Liver (tissue), 9 donors: ENCODE results near the gene HOXB9. TPM values are rescaled to one million over a fixed set of nuclear protein-coding genes. Genes with fewer than 3 reads are reported as not detected.

Source experiments
- DNase-seq: peaks from one replicate; pipeline ENCODE4 v3.0.0-alpha.2; 2017; ENCODE audit warnings: low spot score
- H3K27ac ChIP-seq, 2 donors: one replicate each; pipeline ENCODE4 v1.7.0; 2013; ENCODE audit warnings: inconsistent platforms in 2 of 2, low read length in 2 of 2, control low read depth in 1 of 2, low read depth in 1 of 2, mild to moderate bottlenecking in 1 of 2
- H3K27me3 ChIP-seq, 4 donors: one replicate each; pipeline versions ENCODE4 v1.6.1 to v1.7.0; 2013; ENCODE audit warnings: low read length in 3 of 4, inconsistent platforms in 1 of 4, mild to moderate bottlenecking in 1 of 4, moderate library complexity in 1 of 4; ENCODE audit not compliant: control insufficient read depth in 4 of 4, insufficient read depth in 4 of 4
- H3K36me3 ChIP-seq, 4 donors: one replicate each; pipeline versions ENCODE4 v1.6.1 to v1.7.0; 2013; ENCODE audit warnings: low read length in 3 of 4, mild to moderate bottlenecking in 3 of 4, low read depth in 1 of 4, moderate library complexity in 1 of 4; ENCODE audit not compliant: control insufficient read depth in 4 of 4, insufficient read depth in 3 of 4
- H3K4me1 ChIP-seq, 4 donors: one replicate each; pipeline versions ENCODE4 v1.6.1 to v1.7.0; 2013; ENCODE audit warnings: low read length in 3 of 4, mild to moderate bottlenecking in 3 of 4, moderate library complexity in 1 of 4; ENCODE audit not compliant: control insufficient read depth in 4 of 4, insufficient read depth in 4 of 4
- H3K4me3 ChIP-seq, 3 donors: one replicate each; pipeline versions ENCODE4 v1.6.1 to v1.7.0; 2013; ENCODE audit warnings: low read length in 3 of 3, control low read depth in 1 of 3, low read depth in 1 of 3, mild to moderate bottlenecking in 1 of 3
- H3K9ac ChIP-seq, 2 donors: one replicate each; pipeline ENCODE4 v1.7.0; 2013; ENCODE audit warnings: low read length in 2 of 2, mild to moderate bottlenecking in 2 of 2, moderate library complexity in 2 of 2, control low read depth in 1 of 2, low read depth in 1 of 2
- H3K9me3 ChIP-seq, 4 donors: one replicate each; pipeline versions ENCODE4 v1.6.1 to v1.7.0; 2013; ENCODE audit warnings: low read length in 3 of 4; ENCODE audit not compliant: control insufficient read depth in 4 of 4
- EGR1 ChIP-seq, 2 donors: IDR thresholded peaks; 2 replicates each; pipeline ENCODE4 v1.6.1; 2016 to 2018; ENCODE audit warnings: antibody characterized with exemption in 2 of 2, low read depth in 2 of 2
- FOXA1 ChIP-seq: IDR thresholded peaks from 2 replicates; pipeline ENCODE4 v1.6.1; 2016; ENCODE audit warnings: antibody characterized with exemption
- FOXA2 ChIP-seq: IDR thresholded peaks from 2 replicates; pipeline ENCODE4 v1.6.1; 2016; ENCODE audit warnings: antibody characterized with exemption
- HNF4A ChIP-seq, 2 donors: conservative IDR thresholded peaks; 2 replicates each; pipeline ENCODE4 v1.6.1; 2016; ENCODE audit warnings: antibody characterized with exemption in 2 of 2, mild to moderate bottlenecking in 2 of 2
- HNF4G ChIP-seq: IDR thresholded peaks from 2 replicates; pipeline ENCODE4 v1.6.1; 2016; ENCODE audit warnings: antibody characterized with exemption
- JUND ChIP-seq, 2 donors: IDR thresholded peaks; 2 replicates each; pipeline ENCODE4 v1.6.1; 2016; ENCODE audit warnings: antibody characterized with exemption in 2 of 2
- NR2F2 ChIP-seq: IDR thresholded peaks from 2 replicates; pipeline ENCODE4 v1.6.1; 2016; ENCODE audit warnings: antibody characterized with exemption
- RAD21 ChIP-seq, 2 donors: IDR thresholded peaks; 2 replicates each; pipeline ENCODE4 v1.6.1; 2016; ENCODE audit warnings: antibody characterized with exemption in 2 of 2, mild to moderate bottlenecking in 2 of 2
- RXRA ChIP-seq, 2 donors: IDR thresholded peaks; 2 replicates each; pipeline ENCODE4 v1.6.1; 2017 to 2018; ENCODE audit warnings: antibody characterized with exemption in 2 of 2, mild to moderate bottlenecking in 1 of 2
- SP1 ChIP-seq: IDR thresholded peaks from 2 replicates; pipeline ENCODE4 v1.6.1; 2018; ENCODE audit warnings: antibody characterized with exemption, mild to moderate bottlenecking
- TAF1 ChIP-seq: conservative IDR thresholded peaks from 2 replicates; pipeline ENCODE4 v1.6.1; 2016; ENCODE audit warnings: antibody characterized with exemption, mild to moderate bottlenecking
- YY1 ChIP-seq: IDR thresholded peaks from 2 replicates; pipeline ENCODE4 v1.6.1; 2016; ENCODE audit warnings: antibody characterized with exemption, mild to moderate bottlenecking
- WGBS: extraction: QIAGEN DNeasy Blood & Tissue Kit; methylation state at CpG from one replicate; pipeline ENCODE4 v1.1.7; 2013; 5-methylcytosine and 5-hydroxymethylcytosine counted together
- polyA plus RNA-seq, 2 donors: library from polyadenylated mRNA; stranded (reverse) in 1 of 2; unstranded in 1 of 2; fragments of 200-250 nt in 1 of 2; fragments of >200 nt in 1 of 2; fragmentation: Nextera tagmentation in 1 of 2; extraction: Ambion mirVana in 1 of 2; gene quantifications; one replicate each; pipeline versions ENCODE4 v1.2.1 to v1.2.3, GENCODE V29; 2013 to 2015
- total RNA-seq, 2 donors: library from RNA; depleted of rRNA; stranded (reverse); fragments of >200 nt; gene quantifications; one replicate each; pipeline ENCODE4 v1.2.3, GENCODE V29; 2014
- TF ChIP-seq, protein P1 (sequence below): IDR thresholded peaks from 2 replicates; pipeline ENCODE4 v1.6.1; 2016; ENCODE audit warnings: antibody characterized with exemption
- TF ChIP-seq, protein P2 (sequence below): IDR thresholded peaks from 2 replicates; pipeline ENCODE4 v1.6.1; 2016; ENCODE audit warnings: antibody characterized with exemption
- TF ChIP-seq, protein P3 (sequence below): fragments of 150-350 bp; IDR thresholded peaks from 2 replicates; pipeline ENCODE4 v1.5.1; 2017; ENCODE audit warnings: improper control_type of control experiment, low read depth, low read length; ENCODE audit not compliant: missing input control
- TF ChIP-seq, protein P4 (sequence below): IDR thresholded peaks from 2 replicates; pipeline ENCODE4 v1.6.1; 2016; ENCODE audit warnings: antibody characterized with exemption, mild to moderate bottlenecking
- TF ChIP-seq, protein P5 (sequence below): IDR thresholded peaks from 2 replicates; pipeline ENCODE4 v1.6.1; 2016; ENCODE audit warnings: antibody characterized with exemption
- donor health status: healthy.
- donor health status: healthy.
- donor health status: healthy.
- donor health status: healthy.
- donor health status: healthy.

Gene HOXB9
- total and polyA plus RNA-seq, 4 donors = not detected

DNA sequence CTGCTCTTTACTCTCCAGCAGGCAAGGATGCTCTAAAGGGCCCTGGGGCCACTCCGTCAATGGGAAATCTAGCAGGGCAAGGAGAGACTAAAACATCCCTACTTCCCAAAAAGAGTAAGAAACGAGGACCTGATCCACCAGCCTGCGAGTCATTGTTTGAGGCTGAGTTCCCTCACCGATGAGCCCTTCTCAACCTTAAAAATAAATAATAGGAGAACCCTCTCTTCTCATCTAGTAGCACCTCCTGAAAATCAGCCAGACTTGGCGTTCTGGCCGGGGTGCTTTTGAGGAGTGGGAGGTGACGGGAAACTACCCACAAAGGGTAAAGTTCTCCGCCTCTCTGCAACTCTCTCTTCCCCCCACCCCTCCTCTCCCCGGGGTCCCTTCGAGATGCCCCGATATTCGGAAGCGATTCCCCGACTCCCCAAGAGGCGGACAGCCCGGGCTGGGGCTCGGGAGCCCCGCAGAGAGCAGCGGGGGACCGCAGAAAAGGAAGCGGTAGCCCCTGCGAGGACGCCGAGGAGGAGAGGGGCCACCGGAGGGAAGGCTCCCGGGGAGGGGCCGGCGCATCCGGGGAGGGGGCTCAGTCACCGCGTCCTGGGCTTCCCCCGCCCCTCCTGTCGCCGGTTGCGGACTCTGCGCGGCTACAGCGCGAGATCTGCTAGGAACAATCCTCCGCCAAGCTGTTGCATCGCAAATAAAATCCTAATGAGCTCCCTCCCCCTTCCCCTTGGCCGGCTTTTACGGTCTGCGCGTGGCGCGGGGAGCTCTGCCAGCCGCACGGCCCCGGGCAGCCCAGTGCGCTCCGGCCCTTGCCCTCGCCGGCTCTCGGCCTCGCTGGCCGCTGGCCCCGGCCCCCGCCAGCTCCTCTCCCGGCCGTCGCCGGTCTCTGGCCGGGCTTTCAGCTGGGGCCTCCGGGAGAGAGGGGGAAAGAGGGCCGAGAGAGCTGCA, 1.3 kb downstream of the HOXB9 start (continued):
- TF ChIP-seq, protein P1, sequence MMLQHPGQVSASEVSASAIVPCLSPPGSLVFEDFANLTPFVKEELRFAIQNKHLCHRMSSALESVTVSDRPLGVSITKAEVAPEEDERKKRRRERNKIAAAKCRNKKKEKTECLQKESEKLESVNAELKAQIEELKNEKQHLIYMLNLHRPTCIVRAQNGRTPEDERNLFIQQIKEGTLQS = no peak
- TF ChIP-seq, protein P2, sequence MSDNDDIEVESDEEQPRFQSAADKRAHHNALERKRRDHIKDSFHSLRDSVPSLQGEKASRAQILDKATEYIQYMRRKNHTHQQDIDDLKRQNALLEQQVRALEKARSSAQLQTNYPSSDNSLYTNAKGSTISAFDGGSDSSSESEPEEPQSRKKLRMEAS = no peak

DNA sequence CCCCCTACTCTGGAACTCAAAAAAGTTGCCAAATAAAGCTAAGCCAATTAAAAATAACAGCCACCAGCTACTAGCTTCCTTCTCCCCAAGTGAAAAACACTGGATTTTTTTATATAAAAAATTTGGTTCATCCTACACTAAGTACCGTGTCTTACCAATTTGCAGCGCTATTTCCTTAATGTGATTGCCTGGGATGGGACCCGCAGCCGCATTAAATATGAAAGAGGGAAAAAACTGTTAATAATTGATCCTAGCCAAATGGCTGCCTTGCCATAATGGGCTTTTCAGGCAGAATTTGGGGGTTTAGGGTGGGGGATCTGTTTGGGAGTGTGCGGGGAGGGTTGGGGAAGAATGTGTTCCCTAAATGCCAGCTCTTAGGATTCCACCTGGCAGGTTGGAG, 2.0 kb downstream of the HOXB9 start:
- H3K4me3 ChIP-seq = no peak overlapping the region
- TF ChIP-seq, protein P3, sequence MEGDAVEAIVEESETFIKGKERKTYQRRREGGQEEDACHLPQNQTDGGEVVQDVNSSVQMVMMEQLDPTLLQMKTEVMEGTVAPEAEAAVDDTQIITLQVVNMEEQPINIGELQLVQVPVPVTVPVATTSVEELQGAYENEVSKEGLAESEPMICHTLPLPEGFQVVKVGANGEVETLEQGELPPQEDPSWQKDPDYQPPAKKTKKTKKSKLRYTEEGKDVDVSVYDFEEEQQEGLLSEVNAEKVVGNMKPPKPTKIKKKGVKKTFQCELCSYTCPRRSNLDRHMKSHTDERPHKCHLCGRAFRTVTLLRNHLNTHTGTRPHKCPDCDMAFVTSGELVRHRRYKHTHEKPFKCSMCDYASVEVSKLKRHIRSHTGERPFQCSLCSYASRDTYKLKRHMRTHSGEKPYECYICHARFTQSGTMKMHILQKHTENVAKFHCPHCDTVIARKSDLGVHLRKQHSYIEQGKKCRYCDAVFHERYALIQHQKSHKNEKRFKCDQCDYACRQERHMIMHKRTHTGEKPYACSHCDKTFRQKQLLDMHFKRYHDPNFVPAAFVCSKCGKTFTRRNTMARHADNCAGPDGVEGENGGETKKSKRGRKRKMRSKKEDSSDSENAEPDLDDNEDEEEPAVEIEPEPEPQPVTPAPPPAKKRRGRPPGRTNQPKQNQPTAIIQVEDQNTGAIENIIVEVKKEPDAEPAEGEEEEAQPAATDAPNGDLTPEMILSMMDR = no peak
- TF ChIP-seq RAD21 (IDR thresholded peaks at IDR 0.05) (no peak), JUND (IDR thresholded peaks at IDR 0.05) (no peak), YY1 (no peak)
- TF ChIP-seq, protein P4, sequence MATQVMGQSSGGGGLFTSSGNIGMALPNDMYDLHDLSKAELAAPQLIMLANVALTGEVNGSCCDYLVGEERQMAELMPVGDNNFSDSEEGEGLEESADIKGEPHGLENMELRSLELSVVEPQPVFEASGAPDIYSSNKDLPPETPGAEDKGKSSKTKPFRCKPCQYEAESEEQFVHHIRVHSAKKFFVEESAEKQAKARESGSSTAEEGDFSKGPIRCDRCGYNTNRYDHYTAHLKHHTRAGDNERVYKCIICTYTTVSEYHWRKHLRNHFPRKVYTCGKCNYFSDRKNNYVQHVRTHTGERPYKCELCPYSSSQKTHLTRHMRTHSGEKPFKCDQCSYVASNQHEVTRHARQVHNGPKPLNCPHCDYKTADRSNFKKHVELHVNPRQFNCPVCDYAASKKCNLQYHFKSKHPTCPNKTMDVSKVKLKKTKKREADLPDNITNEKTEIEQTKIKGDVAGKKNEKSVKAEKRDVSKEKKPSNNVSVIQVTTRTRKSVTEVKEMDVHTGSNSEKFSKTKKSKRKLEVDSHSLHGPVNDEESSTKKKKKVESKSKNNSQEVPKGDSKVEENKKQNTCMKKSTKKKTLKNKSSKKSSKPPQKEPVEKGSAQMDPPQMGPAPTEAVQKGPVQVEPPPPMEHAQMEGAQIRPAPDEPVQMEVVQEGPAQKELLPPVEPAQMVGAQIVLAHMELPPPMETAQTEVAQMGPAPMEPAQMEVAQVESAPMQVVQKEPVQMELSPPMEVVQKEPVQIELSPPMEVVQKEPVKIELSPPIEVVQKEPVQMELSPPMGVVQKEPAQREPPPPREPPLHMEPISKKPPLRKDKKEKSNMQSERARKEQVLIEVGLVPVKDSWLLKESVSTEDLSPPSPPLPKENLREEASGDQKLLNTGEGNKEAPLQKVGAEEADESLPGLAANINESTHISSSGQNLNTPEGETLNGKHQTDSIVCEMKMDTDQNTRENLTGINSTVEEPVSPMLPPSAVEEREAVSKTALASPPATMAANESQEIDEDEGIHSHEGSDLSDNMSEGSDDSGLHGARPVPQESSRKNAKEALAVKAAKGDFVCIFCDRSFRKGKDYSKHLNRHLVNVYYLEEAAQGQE = no peak
- no peak overlapping the region for H3K9ac ChIP-seq
- H3K4me1 ChIP-seq = peaks cover 7 to 14% (median 13%) of the 10 kb centered on the region in 4 donors
- DNase-seq = no peak
- 18% methylated on average over 5 of the region's 5 CpGs for WGBS
- peaks cover 4 to 50% (median 35%) of the 10 kb centered on the region in 4 donors for H3K27me3 ChIP-seq
- no peak overlapping the region for H3K27ac ChIP-seq
- H3K36me3 ChIP-seq = no peaks in the 10 kb centered on the region
- H3K9me3 ChIP-seq = no peaks in the 10 kb centered on the region

DNA sequence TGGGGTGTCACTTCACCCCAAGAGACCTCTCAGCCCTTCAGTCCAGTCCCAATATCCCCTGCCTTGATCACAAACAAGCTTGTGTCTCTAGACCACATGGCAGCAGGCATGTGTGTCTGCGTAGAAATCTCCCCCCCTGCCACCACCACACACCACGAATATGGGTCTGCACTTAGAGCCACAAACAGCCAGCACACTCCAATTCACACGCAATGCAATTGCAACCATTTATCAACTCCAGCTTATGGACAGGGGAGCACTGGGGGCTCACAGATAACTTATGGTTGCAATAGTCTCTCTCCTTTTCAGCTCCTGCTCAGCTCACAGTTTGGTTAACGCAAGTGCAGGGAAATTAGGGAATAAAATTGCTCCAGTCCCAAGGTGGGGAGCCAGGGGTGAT, 2.6 kb downstream of the HOXB9 start:
- no peaks in the 10 kb centered on the region for H3K36me3 ChIP-seq
- no peak overlapping the region for H3K9ac ChIP-seq
- peaks cover 7 to 14% (median 13%) of the 10 kb centered on the region in 4 donors for H3K4me1 ChIP-seq
- 18% methylated on average over 4 of the region's 4 CpGs for WGBS
- no peak for DNase-seq
- peaks cover 4 to 45% (median 33%) of the 10 kb centered on the region in 4 donors for H3K27me3 ChIP-seq
- no peaks in the 10 kb centered on the region for H3K9me3 ChIP-seq
- no peak overlapping the region for H3K27ac ChIP-seq
- no peak overlapping the region for H3K4me3 ChIP-seq
- no peak for TF ChIP-seq RXRA (IDR thresholded peaks at IDR 0.05)
- TF ChIP-seq NR2F2 = no peak
- TF ChIP-seq, protein P5, sequence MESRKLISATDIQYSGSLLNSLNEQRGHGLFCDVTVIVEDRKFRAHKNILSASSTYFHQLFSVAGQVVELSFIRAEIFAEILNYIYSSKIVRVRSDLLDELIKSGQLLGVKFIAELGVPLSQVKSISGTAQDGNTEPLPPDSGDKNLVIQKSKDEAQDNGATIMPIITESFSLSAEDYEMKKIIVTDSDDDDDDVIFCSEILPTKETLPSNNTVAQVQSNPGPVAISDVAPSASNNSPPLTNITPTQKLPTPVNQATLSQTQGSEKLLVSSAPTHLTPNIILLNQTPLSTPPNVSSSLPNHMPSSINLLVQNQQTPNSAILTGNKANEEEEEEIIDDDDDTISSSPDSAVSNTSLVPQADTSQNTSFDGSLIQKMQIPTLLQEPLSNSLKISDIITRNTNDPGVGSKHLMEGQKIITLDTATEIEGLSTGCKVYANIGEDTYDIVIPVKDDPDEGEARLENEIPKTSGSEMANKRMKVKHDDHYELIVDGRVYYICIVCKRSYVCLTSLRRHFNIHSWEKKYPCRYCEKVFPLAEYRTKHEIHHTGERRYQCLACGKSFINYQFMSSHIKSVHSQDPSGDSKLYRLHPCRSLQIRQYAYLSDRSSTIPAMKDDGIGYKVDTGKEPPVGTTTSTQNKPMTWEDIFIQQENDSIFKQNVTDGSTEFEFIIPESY = no peak
- TF ChIP-seq, protein P1 = no peak
- TF ChIP-seq, protein P3 = no peak
- no peak for TF ChIP-seq FOXA1
- TF ChIP-seq HNF4A (conservative IDR thresholded peaks at IDR 0.05) = no peak
- no peak for TF ChIP-seq FOXA2
- no peak for TF ChIP-seq SP1
- no peak for TF ChIP-seq EGR1 (IDR thresholded peaks at IDR 0.05; ENCODE audit: low read depth in 2 of 2)
- TF ChIP-seq YY1 = no peak
- TF ChIP-seq TAF1 = no peak
- TF ChIP-seq HNF4G = no peak
